PFSK-1 (cell line): ENCODE data around the gene MBD5.

Experiments used
- FOXP2 ChIP-seq: optimal IDR thresholded peaks from 2 replicates; pipeline ENCODE3; 2011; ENCODE audit warnings: borderline replicate concordance, control low read depth, inconsistent platforms; ENCODE audit not compliant: insufficient read depth; ENCODE audit errors: extremely low read length, extremely low read depth
- POLR2AphosphoS5 ChIP-seq: IDR thresholded peaks from 2 replicates; pipeline ENCODE4 v1.6.1; 2012; ENCODE audit warnings: low read depth, mild to moderate bottlenecking, control low read depth, low read length, moderate library complexity
- SIN3A ChIP-seq: IDR thresholded peaks from 2 replicates; pipeline ENCODE4 v1.6.1; 2012; ENCODE audit warnings: mild to moderate bottlenecking, low read length, moderate library complexity, borderline replicate concordance; ENCODE audit not compliant: insufficient read depth
- TAF1 ChIP-seq: IDR thresholded peaks from 2 replicates; pipeline ENCODE4 v1.6.1; 2012; ENCODE audit warnings: low read length, control low read depth, borderline replicate concordance; ENCODE audit not compliant: insufficient read depth
- TF ChIP-seq, protein P1 (sequence below), 2 experiments: IDR thresholded peaks; 2 replicates each; pipeline versions ENCODE4 v1.6.1 to v1.8.0; 2011 to 2012; ENCODE audit warnings: low read depth in 2 of 2, low read length in 2 of 2, control low read depth in 1 of 2, inconsistent platforms in 1 of 2, mild to moderate bottlenecking in 1 of 2, moderate library complexity in 1 of 2; ENCODE audit not compliant: insufficient read depth in 1 of 2

The MBD5 gene

DNA sequence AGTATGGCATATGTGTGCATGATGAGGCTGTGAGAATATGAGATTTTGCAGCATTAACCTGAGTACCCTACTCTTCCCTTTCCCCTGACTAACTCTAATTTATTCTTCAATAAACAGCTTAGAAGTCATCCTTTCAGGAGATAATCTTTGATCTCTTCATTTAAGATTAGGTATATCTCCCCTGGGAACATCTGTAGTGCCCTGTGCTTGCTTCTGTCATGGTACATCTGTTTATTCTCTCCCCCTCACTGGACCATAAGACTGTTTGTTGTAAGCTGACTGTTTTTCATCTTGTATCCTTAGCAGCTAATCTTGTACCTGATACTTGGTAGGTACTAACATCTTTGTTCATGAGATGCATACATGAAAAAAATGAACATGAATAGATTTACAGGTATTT is 83.1 kb downstream of the MBD5 start:
- TF ChIP-seq SIN3A (no peak), TAF1 (no peak), FOXP2 (no peak), POLR2AphosphoS5 (no peak)
- TF ChIP-seq, protein P1, sequence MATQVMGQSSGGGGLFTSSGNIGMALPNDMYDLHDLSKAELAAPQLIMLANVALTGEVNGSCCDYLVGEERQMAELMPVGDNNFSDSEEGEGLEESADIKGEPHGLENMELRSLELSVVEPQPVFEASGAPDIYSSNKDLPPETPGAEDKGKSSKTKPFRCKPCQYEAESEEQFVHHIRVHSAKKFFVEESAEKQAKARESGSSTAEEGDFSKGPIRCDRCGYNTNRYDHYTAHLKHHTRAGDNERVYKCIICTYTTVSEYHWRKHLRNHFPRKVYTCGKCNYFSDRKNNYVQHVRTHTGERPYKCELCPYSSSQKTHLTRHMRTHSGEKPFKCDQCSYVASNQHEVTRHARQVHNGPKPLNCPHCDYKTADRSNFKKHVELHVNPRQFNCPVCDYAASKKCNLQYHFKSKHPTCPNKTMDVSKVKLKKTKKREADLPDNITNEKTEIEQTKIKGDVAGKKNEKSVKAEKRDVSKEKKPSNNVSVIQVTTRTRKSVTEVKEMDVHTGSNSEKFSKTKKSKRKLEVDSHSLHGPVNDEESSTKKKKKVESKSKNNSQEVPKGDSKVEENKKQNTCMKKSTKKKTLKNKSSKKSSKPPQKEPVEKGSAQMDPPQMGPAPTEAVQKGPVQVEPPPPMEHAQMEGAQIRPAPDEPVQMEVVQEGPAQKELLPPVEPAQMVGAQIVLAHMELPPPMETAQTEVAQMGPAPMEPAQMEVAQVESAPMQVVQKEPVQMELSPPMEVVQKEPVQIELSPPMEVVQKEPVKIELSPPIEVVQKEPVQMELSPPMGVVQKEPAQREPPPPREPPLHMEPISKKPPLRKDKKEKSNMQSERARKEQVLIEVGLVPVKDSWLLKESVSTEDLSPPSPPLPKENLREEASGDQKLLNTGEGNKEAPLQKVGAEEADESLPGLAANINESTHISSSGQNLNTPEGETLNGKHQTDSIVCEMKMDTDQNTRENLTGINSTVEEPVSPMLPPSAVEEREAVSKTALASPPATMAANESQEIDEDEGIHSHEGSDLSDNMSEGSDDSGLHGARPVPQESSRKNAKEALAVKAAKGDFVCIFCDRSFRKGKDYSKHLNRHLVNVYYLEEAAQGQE (IDR thresholded peaks at IDR 0.05; ENCODE audit: insufficient read depth in 1 of 2, low read depth in 2 of 2, low read length in 2 of 2), result no peak

DNA sequence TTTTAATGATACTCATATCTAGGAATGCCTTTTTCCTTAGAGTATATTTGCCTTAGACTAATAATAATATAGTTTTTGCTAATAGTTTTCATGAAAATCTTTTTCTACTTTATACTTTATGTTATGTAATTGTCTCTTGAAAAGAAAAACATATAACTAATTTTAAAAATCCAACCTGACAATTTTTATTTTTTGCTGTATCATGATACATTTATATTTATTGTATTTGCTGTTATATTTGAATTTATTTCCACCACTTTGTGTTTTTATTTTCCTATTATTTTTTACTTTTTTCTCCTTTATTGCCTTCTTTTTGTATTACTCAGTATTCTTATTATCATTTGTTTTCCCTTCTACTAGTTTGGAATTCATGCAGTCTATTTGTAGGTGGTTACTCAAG is 85.4 kb downstream of the MBD5 start:
- TF ChIP-seq SIN3A, result no peak
- TF ChIP-seq FOXP2, result no peak
- no peak for TF ChIP-seq TAF1
- no peak for TF ChIP-seq POLR2AphosphoS5
- TF ChIP-seq, protein P1 (IDR thresholded peaks at IDR 0.05; ENCODE audit: insufficient read depth in 1 of 2, low read depth in 2 of 2, low read length in 2 of 2), result no peak

DNA sequence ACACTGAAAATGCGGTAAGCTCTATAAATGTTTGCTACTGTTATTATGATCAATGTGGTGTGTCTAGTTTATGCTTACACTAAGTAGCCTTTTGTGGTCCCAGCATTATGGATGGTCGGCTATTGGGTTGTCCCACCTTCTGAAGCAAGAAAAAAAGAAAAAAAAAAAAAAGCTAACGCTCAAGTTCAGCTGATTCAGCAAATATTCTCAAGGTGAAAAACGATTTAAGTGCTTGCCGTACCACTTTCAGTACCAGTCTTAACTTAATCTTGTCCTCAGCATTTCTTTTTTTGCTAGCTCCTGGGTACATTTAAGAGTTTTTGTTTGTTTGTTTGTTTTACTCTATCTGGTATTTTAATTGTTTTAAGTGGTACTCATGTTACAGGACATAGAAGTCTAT is 87.5 kb downstream of the MBD5 start:
- TF ChIP-seq TAF1 (no peak), SIN3A (no peak), FOXP2 (no peak), POLR2AphosphoS5 (no peak)
- TF ChIP-seq, protein P1 (IDR thresholded peaks at IDR 0.05; ENCODE audit: insufficient read depth in 1 of 2, low read depth in 2 of 2, low read length in 2 of 2), result no peak

DNA sequence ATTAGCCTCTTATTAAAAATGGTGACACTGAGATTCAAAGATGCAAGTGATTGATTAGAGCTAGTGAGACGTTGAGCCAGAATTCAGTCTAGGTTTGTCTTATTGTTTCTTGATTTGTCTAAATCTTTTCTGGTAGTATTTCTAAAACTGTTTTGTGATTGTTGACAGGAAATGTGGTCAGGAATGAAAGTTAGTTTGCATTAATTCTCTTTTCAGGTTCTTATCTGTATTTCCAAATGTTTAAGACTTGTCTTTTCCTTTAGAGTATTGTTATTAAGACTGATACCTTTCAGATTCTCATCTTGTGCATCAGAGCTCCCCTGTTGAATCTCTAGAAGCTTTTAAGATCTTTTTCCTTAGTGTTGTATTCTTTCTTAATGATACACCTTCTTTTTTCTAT is 89.3 kb downstream of the MBD5 start:
- TF ChIP-seq, protein P1 (IDR thresholded peaks at IDR 0.05; ENCODE audit: insufficient read depth in 1 of 2, low read depth in 2 of 2, low read length in 2 of 2), result no peak
- no peak for TF ChIP-seq TAF1
- no peak for TF ChIP-seq FOXP2
- TF ChIP-seq POLR2AphosphoS5, result no peak
- no peak for TF ChIP-seq SIN3A

DNA sequence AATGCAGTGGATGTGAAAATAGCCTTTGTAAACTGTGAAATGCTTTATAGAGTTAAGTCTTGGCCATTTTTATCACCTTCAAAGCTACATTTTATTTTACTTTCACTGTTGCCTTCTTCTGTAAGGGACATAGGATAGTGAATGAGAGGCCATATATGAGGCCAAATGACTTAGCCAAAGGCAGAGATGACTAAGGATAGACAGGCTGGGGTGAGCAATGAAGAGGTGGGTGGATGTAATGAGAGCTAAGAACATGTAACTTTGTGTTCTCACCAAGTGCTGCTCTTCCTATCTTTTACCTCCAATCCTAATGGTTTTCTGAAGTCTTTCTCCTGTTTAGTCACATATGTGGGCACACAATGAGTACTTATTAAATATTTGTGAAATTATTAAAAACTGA is 101.9 kb downstream of the MBD5 start:
- TF ChIP-seq, protein P1 (IDR thresholded peaks at IDR 0.05; ENCODE audit: insufficient read depth in 1 of 2, low read depth in 2 of 2, low read length in 2 of 2), result no peak
- TF ChIP-seq POLR2AphosphoS5, result no peak
- TF ChIP-seq SIN3A, result no peak
- TF ChIP-seq FOXP2, result no peak
- TF ChIP-seq TAF1, result no peak
